ENCODE data around the gene SLC7A9.

Gene SLC7A9

DNA sequence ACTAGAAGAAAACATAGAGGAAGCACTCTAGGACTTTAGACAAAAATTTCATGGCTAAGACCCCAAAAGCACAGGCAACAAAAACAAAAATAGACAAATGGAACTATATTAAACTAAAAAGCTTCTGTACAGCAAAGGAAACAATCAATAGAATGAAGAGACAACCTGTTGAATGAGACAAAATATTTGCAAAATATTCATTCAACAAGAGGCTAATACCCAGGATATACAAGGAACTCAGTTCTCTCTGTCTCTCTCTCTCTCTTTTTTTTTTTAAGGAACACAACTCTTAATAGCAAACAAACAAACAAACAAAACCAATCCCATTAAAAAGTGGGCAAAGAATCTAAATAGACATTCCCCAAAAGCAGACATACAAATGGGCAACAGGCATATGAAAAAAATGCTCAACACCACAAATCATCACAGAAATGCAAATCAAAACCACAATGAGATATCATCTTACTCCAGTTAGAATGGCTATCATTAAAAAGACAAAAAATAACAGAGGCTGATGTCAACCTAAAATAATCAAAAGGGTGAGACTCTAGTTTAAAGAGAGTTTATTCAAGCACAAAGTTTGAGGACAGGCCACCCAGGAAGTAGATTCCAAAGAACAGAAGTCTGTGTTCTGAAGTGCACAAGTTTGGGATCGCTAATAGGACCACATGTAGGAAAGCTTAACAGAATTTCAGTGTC, 27.1 kb upstream of the SLC7A9 start:
- TF ChIP-seq, protein P1, sequence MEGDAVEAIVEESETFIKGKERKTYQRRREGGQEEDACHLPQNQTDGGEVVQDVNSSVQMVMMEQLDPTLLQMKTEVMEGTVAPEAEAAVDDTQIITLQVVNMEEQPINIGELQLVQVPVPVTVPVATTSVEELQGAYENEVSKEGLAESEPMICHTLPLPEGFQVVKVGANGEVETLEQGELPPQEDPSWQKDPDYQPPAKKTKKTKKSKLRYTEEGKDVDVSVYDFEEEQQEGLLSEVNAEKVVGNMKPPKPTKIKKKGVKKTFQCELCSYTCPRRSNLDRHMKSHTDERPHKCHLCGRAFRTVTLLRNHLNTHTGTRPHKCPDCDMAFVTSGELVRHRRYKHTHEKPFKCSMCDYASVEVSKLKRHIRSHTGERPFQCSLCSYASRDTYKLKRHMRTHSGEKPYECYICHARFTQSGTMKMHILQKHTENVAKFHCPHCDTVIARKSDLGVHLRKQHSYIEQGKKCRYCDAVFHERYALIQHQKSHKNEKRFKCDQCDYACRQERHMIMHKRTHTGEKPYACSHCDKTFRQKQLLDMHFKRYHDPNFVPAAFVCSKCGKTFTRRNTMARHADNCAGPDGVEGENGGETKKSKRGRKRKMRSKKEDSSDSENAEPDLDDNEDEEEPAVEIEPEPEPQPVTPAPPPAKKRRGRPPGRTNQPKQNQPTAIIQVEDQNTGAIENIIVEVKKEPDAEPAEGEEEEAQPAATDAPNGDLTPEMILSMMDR (IDR thresholded peaks at IDR 0.05; ENCODE audit: control insufficient read depth, extremely low read depth, insufficient read depth): no peak
- DNase-seq (ENCODE audit: low read depth): no peak
- no peak overlapping the region for H3K4me3 ChIP-seq (ENCODE audit: low read depth, low read length)

DNA sequence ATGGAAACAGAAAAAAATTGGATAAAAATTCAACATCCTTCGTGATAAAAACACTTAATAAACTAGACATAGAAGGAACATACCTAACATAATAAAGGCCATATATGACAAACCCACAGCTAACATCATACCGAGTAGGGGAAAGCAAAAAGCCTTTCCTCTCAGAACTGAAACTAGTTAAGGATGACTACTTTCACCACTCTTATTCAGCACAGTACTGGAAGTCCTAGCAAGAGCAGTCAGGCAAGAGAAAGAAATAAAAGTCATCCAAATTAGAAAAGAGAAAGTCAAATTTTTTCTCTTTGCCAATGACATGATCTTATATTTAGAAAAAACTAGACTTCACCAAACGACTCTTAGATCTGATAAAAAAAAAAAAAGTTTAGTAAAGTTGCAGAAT, 25.8 kb upstream of the SLC7A9 start:
- H3K4me3 ChIP-seq (ENCODE audit: low read depth, low read length): no peak overlapping the region
- DNase-seq (ENCODE audit: low read depth): no peak
- TF ChIP-seq, protein P1 (IDR thresholded peaks at IDR 0.05; ENCODE audit: control insufficient read depth, extremely low read depth, insufficient read depth): no peak

DNA sequence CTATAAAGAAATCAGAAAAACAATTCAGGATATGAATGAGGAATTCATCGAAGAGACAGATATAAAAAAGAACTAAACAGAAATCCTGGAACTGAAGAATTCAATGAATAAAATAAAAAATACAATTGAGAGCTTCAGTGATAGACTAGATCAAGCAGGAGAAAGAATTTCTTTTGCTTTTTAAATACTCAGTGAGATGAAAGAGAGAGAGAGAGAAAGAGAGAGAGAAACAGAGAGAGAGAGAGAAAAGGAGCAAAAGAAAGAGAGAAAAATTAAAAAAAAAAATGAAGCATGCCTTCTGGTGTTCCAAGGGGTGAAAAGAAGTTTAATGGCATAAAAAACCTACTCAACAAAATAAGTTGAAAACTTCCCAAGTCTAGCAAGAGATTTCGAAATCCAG, 22.0 kb upstream of the SLC7A9 start:
- no peak overlapping the region for H3K4me3 ChIP-seq (ENCODE audit: low read depth, low read length)
- no peak for DNase-seq (ENCODE audit: low read depth)
- TF ChIP-seq, protein P1 (IDR thresholded peaks at IDR 0.05; ENCODE audit: control insufficient read depth, extremely low read depth, insufficient read depth): no peak

DNA sequence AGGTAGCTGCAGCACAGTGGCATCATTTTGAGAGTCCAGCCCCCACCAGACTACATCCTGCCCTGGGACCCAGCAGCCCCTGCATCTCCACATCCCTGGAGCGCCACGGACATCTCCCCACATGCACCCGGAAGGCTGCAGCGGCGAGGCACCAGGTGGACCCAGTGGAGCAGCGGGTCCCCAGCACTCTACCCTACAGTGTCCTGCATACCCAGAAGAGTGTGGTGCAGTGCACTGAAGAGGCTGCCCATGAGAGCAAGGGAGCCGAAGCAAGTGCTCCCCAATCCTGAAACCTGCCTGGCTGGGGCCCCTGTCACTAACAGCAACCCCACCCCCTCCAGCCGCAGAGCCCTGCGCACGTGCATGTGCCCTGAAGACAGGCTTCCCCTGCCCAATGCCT, 21.3 kb upstream of the SLC7A9 start:
- H3K4me3 ChIP-seq (ENCODE audit: low read depth, low read length): no peak overlapping the region
- no peak for DNase-seq (ENCODE audit: low read depth)
- TF ChIP-seq, protein P1 (IDR thresholded peaks at IDR 0.05; ENCODE audit: control insufficient read depth, extremely low read depth, insufficient read depth): no peak

DNA sequence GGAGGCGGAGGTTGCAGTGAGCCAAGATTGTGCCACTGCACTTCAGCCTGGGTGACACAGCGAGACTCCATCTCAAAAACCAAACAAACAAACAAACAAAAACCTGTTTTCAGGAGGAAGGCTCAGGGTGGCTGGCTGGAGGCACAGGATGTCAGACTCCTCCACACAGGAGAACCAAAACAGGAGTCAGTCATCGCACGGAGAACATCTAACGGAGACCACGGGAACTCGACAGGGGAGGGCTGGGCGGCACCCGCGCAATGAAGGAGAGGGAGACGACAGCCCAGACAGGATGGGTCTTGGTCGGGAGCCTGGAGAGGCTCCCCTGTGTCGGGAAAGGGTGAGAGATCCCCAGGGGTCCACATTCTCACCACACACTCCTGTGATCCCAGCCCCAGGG, 20.8 kb upstream of the SLC7A9 start:
- no peak for DNase-seq (ENCODE audit: low read depth)
- TF ChIP-seq, protein P1 (IDR thresholded peaks at IDR 0.05; ENCODE audit: control insufficient read depth, extremely low read depth, insufficient read depth): no peak
- no peak overlapping the region for H3K4me3 ChIP-seq (ENCODE audit: low read depth, low read length)

DNA sequence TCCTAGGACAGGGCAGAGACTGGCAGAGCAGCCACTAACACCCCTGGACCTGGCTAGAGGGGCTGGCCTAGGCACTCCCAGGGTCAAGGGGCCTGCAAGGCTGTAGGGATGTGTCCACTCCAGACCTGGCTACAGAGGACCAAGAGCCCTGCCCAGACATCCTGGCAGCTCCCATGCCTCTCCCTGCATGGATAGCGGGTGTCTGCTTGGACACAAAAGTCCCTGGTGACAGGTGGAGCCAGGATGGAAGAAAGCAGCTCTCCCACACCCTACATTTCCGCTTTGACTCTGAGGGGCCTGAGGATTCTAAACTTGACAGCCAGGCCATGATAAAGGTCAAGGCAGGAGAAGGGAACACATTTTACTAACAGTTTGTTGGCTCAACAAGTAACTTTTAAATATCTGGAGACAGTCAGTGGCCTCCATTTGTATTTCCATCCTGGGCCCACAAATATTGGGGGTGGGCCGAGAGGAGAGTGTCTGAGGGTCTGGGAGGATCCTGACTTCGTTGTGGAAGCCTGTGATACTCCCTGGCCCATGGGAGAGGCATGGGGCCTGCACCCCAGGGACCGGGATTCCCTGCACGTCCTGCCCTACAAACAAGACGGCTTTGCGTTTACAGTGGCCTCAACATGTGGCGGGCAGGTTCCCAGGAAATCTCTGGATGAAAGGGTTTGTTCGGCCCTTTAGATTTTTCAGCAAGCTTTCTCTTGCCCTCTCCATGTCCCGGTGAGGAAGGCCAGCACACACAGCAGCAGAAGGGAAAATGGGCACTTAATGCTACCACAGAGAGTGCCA, 19.8 kb upstream of the SLC7A9 start:
- TF ChIP-seq, protein P1 (IDR thresholded peaks at IDR 0.05; ENCODE audit: control insufficient read depth, extremely low read depth, insufficient read depth): no peak
- no peak overlapping the region for H3K4me3 ChIP-seq (ENCODE audit: low read depth, low read length)
- DNase-seq (ENCODE audit: low read depth): no peak

Data from LNCaP clone FGC (cell line).